Forelimb muscle (tissue), 1 donor: ENCODE results near the gene TP73. TPM values are rescaled to one million over a fixed set of nuclear protein-coding genes. Genes with fewer than 3 reads are reported as not detected.

ENCODE experiments used
- DNase-seq: peaks from one replicate; pipeline ENCODE4 v3.0.0-alpha.2; 2013; ENCODE audit warnings: low read depth
- polyA plus RNA-seq: library from polyadenylated mRNA; unstranded; fragments of 120-200 nt; gene quantifications from one replicate; pipeline ENCODE4 v1.2.1, GENCODE V29; 2013; ENCODE audit not compliant: insufficient read length

Gene TP73
- polyA plus RNA-seq, 1 donor, result 1.0 TPM

- no peak for DNase-seq
Measured at GRCh38 chr1:3777078-3777547, 124.8 kb downstream of the TP73 start.

- no peak for DNase-seq
Measured at GRCh38 chr1:3777647-3778589, 125.6 kb downstream of the TP73 start.

DNA sequence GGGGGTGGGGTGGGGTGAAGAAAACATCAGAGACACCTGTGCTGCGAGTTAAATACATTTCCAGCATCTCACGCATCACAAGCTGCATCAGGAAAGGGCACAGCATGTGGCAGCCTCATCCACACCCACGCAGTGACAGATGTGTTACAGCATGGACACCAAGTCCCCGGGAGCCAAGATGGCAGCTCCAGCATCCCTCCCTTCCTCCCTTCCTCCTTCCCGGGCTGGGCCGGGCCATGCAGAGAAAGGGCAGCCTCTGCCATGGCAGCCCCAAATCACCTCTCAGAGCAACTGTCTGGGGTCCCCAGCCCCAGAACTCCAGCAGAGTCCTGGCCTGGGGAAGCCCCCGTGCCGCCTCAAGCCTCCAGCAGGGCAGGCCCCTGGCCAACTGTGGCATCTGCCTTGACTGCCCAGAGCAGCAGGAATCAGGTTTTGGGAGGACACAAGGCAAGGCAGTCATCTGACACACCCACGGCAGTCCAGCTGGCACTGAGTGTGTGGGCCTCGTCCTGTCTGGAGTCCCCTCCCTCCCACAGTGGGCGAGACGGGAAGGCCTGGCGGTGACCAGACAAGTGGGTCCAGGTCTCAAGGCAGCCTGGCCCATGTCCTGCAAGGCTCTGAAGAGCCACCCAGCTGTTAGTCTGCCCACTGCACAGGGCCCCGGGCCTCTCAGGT lies 126.4 kb downstream of the TP73 start:
- DNase-seq, result no peak

DNA sequence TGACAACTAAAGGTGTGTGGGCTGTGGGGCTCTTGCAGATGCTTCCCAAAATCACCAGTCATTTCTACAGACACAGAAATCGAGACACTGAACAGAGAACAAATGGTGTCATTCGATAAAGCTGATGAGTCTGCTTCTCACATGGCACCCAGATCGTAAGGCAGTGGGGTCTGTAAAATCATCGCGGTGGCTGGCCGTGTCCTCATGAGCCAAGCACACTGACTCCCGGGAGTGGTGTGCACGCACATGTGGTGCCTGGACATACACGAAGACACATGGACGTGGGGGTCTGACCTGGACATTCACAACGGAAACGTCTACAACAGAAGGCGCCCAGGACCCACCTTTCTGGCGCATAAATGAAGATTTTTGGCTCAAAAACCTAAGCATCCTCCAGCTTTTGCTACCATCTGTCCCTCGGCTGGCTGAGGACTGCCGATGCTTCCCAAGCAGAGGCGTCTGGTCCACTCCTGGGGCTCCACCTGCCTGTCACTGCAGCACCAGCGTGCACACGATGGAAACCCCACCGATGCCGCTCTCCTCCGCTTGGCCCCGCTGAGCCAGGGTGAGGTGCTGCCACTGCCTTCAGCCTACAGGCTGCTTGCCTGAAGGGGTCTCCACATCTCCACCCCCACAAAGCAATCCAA lies 127.1 kb downstream of the TP73 start:
- no peak for DNase-seq

GRCh38 chr1:3779912-3780416 lies 127.6 kb downstream of the TP73 start:
- no peak for DNase-seq

DNA sequence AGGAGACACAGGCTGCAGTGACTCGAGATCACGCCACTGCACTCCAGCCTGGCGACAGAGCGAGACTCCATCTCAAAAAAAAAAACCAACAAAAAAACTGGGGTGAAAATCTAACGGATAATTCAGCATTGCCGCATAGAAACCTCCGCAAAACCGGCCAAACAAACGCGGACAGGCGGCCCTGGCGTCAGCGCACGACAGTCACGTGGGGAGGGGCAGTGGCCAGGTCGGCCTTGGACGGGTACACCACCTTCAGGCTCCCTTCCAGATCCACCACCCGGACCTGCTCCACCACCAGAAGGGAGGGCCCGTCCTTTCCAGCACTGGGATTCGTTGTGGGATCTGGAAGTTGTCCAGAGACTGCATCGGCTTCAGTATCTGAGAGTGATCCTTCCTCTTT lies 128.6 kb downstream of the TP73 start:
- no peak for DNase-seq

GRCh38 chr1:3783651-3784474 lies 131.5 kb downstream of the TP73 start:
- no peak for DNase-seq

GRCh38 chr1:3785045-3785444 lies 132.7 kb downstream of the TP73 start:
- no peak for DNase-seq

- no peak for DNase-seq
Measured at GRCh38 chr1:3785456-3786157, 133.3 kb downstream of the TP73 start.

Other genes starting within 250 kb of the TP73 start
- 0.80 TPM for gene ARHGEF16, start 197.9 kb upstream of the TP73 start, polyA plus RNA-seq
- gene MEGF6, start 41.0 kb upstream of the TP73 start, polyA plus RNA-seq, result 10.2 TPM
- 28.5 TPM for gene TPRG1L, start 27.5 kb upstream of the TP73 start, polyA plus RNA-seq
- 10.4 TPM for gene WRAP73, start 2.4 kb upstream of the TP73 start, polyA plus RNA-seq
- gene CCDC27, start 99.9 kb downstream of the TP73 start, polyA plus RNA-seq, result 0.19 TPM
- 3.1 TPM for gene SMIM1, start 120.2 kb downstream of the TP73 start, polyA plus RNA-seq
- 49.1 TPM for gene LRRC47, start 144.0 kb downstream of the TP73 start, polyA plus RNA-seq
- gene CEP104, start 204.7 kb downstream of the TP73 start, polyA plus RNA-seq, result 19.7 TPM
- 4.6 TPM for gene DFFB, start 205.0 kb downstream of the TP73 start, polyA plus RNA-seq
- 14.7 TPM for gene C1orf174, start 247.8 kb downstream of the TP73 start, polyA plus RNA-seq